ENCODE data around the gene SYCP2L.

DNA sequence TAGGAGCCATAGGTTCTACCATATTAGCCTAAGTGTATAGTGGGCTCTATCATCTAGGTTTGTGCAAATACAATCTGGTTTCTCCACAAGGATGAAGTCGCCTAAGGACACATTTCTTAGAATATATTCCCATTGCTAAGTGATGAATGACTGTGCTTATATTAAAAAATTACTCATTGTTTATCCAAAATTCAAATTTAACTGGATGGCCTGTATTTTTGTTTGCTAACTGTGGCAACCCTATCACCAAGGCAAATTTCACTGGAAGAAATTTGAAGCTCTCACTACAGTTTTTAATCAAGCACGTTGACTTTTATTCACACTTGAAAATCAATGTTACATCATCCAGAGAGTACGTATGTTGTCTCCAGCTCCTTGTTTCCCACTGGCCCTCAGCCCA lies 18.9 kb upstream of the SYCP2L start:
- TF ChIP-seq POLR2A (IDR thresholded peaks at IDR 0.05): no peak
- TF ChIP-seq, protein P1, sequence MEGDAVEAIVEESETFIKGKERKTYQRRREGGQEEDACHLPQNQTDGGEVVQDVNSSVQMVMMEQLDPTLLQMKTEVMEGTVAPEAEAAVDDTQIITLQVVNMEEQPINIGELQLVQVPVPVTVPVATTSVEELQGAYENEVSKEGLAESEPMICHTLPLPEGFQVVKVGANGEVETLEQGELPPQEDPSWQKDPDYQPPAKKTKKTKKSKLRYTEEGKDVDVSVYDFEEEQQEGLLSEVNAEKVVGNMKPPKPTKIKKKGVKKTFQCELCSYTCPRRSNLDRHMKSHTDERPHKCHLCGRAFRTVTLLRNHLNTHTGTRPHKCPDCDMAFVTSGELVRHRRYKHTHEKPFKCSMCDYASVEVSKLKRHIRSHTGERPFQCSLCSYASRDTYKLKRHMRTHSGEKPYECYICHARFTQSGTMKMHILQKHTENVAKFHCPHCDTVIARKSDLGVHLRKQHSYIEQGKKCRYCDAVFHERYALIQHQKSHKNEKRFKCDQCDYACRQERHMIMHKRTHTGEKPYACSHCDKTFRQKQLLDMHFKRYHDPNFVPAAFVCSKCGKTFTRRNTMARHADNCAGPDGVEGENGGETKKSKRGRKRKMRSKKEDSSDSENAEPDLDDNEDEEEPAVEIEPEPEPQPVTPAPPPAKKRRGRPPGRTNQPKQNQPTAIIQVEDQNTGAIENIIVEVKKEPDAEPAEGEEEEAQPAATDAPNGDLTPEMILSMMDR (IDR thresholded peaks at IDR 0.05): no peak

All from esophagus squamous epithelium (tissue), 4 donors.